K562 (cell line): ENCODE results near the gene N4BP2.

ENCODE experiments used
- BCL6 ChIP-seq: fragments of 250-450 bp; sonication (Bioruptor Pico); IDR thresholded peaks from 2 replicates; pipeline ENCODE4 v1.4.0; 2020
- BHLHE40 ChIP-seq: IDR thresholded peaks from 2 replicates; pipeline ENCODE4 v1.6.1; 2011; ENCODE audit warnings: low read length, improper control_type of control experiment
- DPF2 ChIP-seq: fragments of 450-650 bp; IDR thresholded peaks from 2 replicates; pipeline ENCODE4 v1.6.1; 2016
- EZH2 ChIP-seq: IDR thresholded peaks from 2 replicates; pipeline ENCODE4 v1.6.1; 2012; ENCODE audit warnings: low read depth, mild to moderate bottlenecking, inconsistent platforms, low read length, borderline replicate concordance
- JUN ChIP-seq, 2 experiments: sonication (generic) in 1 of 2; formaldehyde crosslinking in 1 of 2; IDR thresholded peaks; 2 replicates each; pipeline versions ENCODE4 v1.6.1 to v1.8.0; 2012 to 2022; ENCODE audit warnings: borderline replicate concordance in 2 of 2, mild to moderate bottlenecking in 2 of 2, improper control_type of control experiment in 1 of 2, low read depth in 1 of 2, low read length in 1 of 2, missing genetic modification reagents in 1 of 2
- KHSRP ChIP-seq: fragments of 450-650 bp; IDR thresholded peaks from 2 replicates; pipeline ENCODE4 v1.6.1; 2017
- MLX ChIP-seq, 2 experiments: fragments of 450-650 bp in 1 of 2; sonication (generic) in 1 of 2; formaldehyde crosslinking; conservative IDR thresholded peaks; 2 replicates each; pipeline versions ENCODE4 v1.4.0 to v1.8.1; 2020 to 2022; ENCODE audit warnings: mild to moderate bottlenecking in 1 of 2, missing genetic modification reagents in 1 of 2
- POLR2A ChIP-seq: fragments of 450-650 bp; conservative IDR thresholded peaks from 2 replicates; pipeline ENCODE4 v1.6.1; 2016
- YY1 ChIP-seq, 3 experiments: IDR thresholded peaks; 2 replicates each; pipeline ENCODE4 v1.6.1; 2011; ENCODE audit warnings: low read length in 2 of 3, mild to moderate bottlenecking in 2 of 3, moderate library complexity in 2 of 3, borderline replicate concordance in 1 of 3, control low read depth in 1 of 3, low read depth in 1 of 3; ENCODE audit not compliant: insufficient read depth in 3 of 3, insufficient replicate concordance in 2 of 3, control insufficient read depth in 1 of 3, insufficient read length in 1 of 3; ENCODE audit errors: extremely low read depth in 1 of 3
- ZNF778 ChIP-seq: fragments of 450-650 bp; formaldehyde crosslinking; IDR thresholded peaks from 2 replicates; pipeline ENCODE4 v1.4.0; 2020; ENCODE audit warnings: mild to moderate bottlenecking, moderate library complexity
- TF ChIP-seq, protein P1 (sequence below), 3 experiments: IDR thresholded peaks in 2 of 3; conservative IDR thresholded peaks in 1 of 3; 2 replicates each; pipeline ENCODE4 v1.5.1; 2011 to 2012; ENCODE audit warnings: low read length in 3 of 3, mild to moderate bottlenecking in 3 of 3, control low read depth in 2 of 3, improper control_type of control experiment in 1 of 3, inconsistent platforms in 1 of 3, low read depth in 1 of 3, mixed read lengths in 1 of 3, moderate library complexity in 1 of 3; ENCODE audit not compliant: insufficient read depth in 2 of 3

GRCh38 chr4:40124690-40125089 lies 68.0 kb downstream of the N4BP2 start:
- TF ChIP-seq BCL6 (no peak), DPF2 (no peak), YY1 (IDR thresholded peaks at IDR 0.05; ENCODE audit: borderline replicate concordance in 1 of 3, control insufficient read depth in 1 of 3, extremely low read depth in 1 of 3, insufficient read depth in 3 of 3, insufficient read length in 1 of 3, insufficient replicate concordance in 2 of 3, low read depth in 1 of 3, low read length in 2 of 3) (no peak), ZNF778 (CRISPR knock-in tag) (no peak), BHLHE40 (no peak), JUN (IDR thresholded peaks at IDR 0.05; ENCODE audit: borderline replicate concordance, low read depth, low read length) (no peak), JUN (CRISPR knock-in tag; IDR thresholded peaks at IDR 0.05; ENCODE audit: borderline replicate concordance) (no peak), MLX (CRISPR knock-in tag; conservative IDR thresholded peaks at IDR 0.05) (no peak), POLR2A (no peak), KHSRP (no peak), EZH2 (no peak)
- TF ChIP-seq, protein P1, sequence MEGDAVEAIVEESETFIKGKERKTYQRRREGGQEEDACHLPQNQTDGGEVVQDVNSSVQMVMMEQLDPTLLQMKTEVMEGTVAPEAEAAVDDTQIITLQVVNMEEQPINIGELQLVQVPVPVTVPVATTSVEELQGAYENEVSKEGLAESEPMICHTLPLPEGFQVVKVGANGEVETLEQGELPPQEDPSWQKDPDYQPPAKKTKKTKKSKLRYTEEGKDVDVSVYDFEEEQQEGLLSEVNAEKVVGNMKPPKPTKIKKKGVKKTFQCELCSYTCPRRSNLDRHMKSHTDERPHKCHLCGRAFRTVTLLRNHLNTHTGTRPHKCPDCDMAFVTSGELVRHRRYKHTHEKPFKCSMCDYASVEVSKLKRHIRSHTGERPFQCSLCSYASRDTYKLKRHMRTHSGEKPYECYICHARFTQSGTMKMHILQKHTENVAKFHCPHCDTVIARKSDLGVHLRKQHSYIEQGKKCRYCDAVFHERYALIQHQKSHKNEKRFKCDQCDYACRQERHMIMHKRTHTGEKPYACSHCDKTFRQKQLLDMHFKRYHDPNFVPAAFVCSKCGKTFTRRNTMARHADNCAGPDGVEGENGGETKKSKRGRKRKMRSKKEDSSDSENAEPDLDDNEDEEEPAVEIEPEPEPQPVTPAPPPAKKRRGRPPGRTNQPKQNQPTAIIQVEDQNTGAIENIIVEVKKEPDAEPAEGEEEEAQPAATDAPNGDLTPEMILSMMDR (IDR thresholded peaks at IDR 0.05 in 2 of 3, conservative IDR thresholded peaks at IDR 0.05 in 1 of 3; ENCODE audit: insufficient read depth in 2 of 3, low read depth in 1 of 3, low read length in 3 of 3) = no peak
